ENCODE measurements around the gene JMJD6. TPM values are rescaled to one million over a fixed set of nuclear protein-coding genes. Genes with fewer than 3 reads are reported as not detected.
"Not testable (repeated sequence)": the region's sequence is repeated elsewhere in the genome, so short reads cannot be mapped to it uniquely, and the experiment has no call there.

Gene JMJD6
- total RNA-seq, 1 donor from 2014 or later = 32.7 TPM

GRCh38 chr17:76715496-76715830 is 10.9 kb downstream of the JMJD6 start:
- Mint-ChIP-seq H3K9me3 (no peaks in the 10 kb centered on the region), H3K36me3 (ENCODE audit: low read depth) (peaks cover 68% of the 10 kb centered on the region), H3K4me1 (peaks cover 27% of the 10 kb centered on the region), H3K27me3 (no peaks in the 10 kb centered on the region), H3K27ac (peak overlapping the region; percentile 78), H3K4me3 (peak overlapping the region; percentile 39)
- no peak for ATAC-seq (ENCODE audit: low read depth)
- ChIA-PET POLR2A (interaction anchor here (6.8 kb wide), 1 partner anchor 12 kb away, joined by 33 read pairs; the partner anchor contains the start of genes JMJD6 and METTL23), CTCF (interaction anchor here (1.0 to 1.4 kb wide), 3 partner anchors 10 to 158 kb away, joined by 3 to 4 read pairs (median 3); no protein-coding TSS in a partner anchor)
- intact Hi-C loops (cut with micrococcal nuclease) = loop anchor here (1.0 to 2.0 kb wide), 3 partner anchors 45 to 192 kb away; no protein-coding TSS in a partner anchor
- TF ChIP-seq CTCF (IDR thresholded peaks at IDR 0.05) = no peak
- DNase-seq = no peak

GRCh38 chr17:76714822-76715495 is 11.4 kb downstream of the JMJD6 start:
- peaks cover 63% of the 10 kb centered on the region for H3K36me3 Mint-ChIP-seq (ENCODE audit: low read depth)
- peak; percentile 76 for TF ChIP-seq CTCF (IDR thresholded peaks at IDR 0.05)
- peaks cover 27% of the 10 kb centered on the region for H3K4me1 Mint-ChIP-seq
- DNase-seq (peak; percentile 56), ATAC-seq (ENCODE audit: low read depth) (peak; percentile 29)
- peak overlapping the region; percentile 78 for H3K27ac Mint-ChIP-seq
- peak overlapping the region; percentile 39 for H3K4me3 Mint-ChIP-seq
- ChIA-PET POLR2A (interaction anchor here (6.8 kb wide), 1 partner anchor 12 kb away, joined by 33 read pairs; the partner anchor contains the start of genes JMJD6 and METTL23), CTCF (interaction anchor here (0.7 to 2.0 kb wide), 5 partner anchors 10 to 211 kb away, joined by 3 to 7 read pairs (median 4); no protein-coding TSS in a partner anchor)
- no peaks in the 10 kb centered on the region for H3K27me3 Mint-ChIP-seq
- H3K9me3 Mint-ChIP-seq = no peaks in the 10 kb centered on the region
- intact Hi-C loops (cut with micrococcal nuclease) = loop anchor here (1.0 to 2.0 kb wide), 3 partner anchors 44 to 192 kb away; no protein-coding TSS in a partner anchor

GRCh38 chr17:76714336-76714735 is 12.1 kb downstream of the JMJD6 start:
- no peak for TF ChIP-seq CTCF (IDR thresholded peaks at IDR 0.05)
- no peak for DNase-seq
- Mint-ChIP-seq H3K9me3 (no peaks in the 10 kb centered on the region), H3K27ac (no peak overlapping the region), H3K36me3 (ENCODE audit: low read depth) (peaks cover 57% of the 10 kb centered on the region), H3K4me1 (peaks cover 27% of the 10 kb centered on the region), H3K4me3 (no peak overlapping the region), H3K27me3 (no peaks in the 10 kb centered on the region)
- ChIA-PET POLR2A (interaction anchor here (0.5 to 6.8 kb wide), 2 partner anchors 13 to 128 kb away, joined by 10 to 33 read pairs; partner anchors contain the start of genes JMJD6, METTL23 and ST6GALNAC2), CTCF (interaction anchor here (0.6 to 2.0 kb wide), 7 partner anchors 11 to 210 kb away, joined by 3 to 7 read pairs (median 4); no protein-coding TSS in a partner anchor)
- intact Hi-C loops (cut with micrococcal nuclease) = loop anchor here (2.0 kb wide), 1 partner anchor 44 kb away; no protein-coding TSS in a partner anchor
- ATAC-seq (ENCODE audit: low read depth) = no peak

- Mint-ChIP-seq H3K36me3 (ENCODE audit: low read depth) (peaks cover 51% of the 10 kb centered on the region), H3K9me3 (no peaks in the 10 kb centered on the region), H3K4me1 (peaks cover 28% of the 10 kb centered on the region), H3K27me3 (no peaks in the 10 kb centered on the region), H3K27ac (no peak overlapping the region), H3K4me3 (no peak overlapping the region)
- ChIA-PET POLR2A (interaction anchor here (0.5 to 6.8 kb wide), 4 partner anchors 13 to 248 kb away, joined by 3 to 33 read pairs (median 6); partner anchors contain the start of genes JMJD6, METTL23 and ST6GALNAC2), CTCF (interaction anchor here (0.6 to 2.0 kb wide), 5 partner anchors 17 to 190 kb away, joined by 3 to 7 read pairs (median 6); no protein-coding TSS in a partner anchor)
- DNase-seq (no peak), ATAC-seq (ENCODE audit: low read depth) (no peak)
- intact Hi-C loops (cut with micrococcal nuclease) = loop anchor here (2.0 kb wide), 1 partner anchor 43 kb away; no protein-coding TSS in a partner anchor
- no peak for TF ChIP-seq CTCF (IDR thresholded peaks at IDR 0.05)
Observed at GRCh38 chr17:76713765-76714164, 12.6 kb downstream of the JMJD6 start.

- ChIA-PET CTCF (interaction anchor here (1.3 kb wide), 1 partner anchor 30 kb away, joined by 5 read pairs; no protein-coding TSS in a partner anchor), POLR2A (interaction anchor here (0.6 to 1.4 kb wide), 3 partner anchors 15 to 1207 kb away, joined by 3 to 9 read pairs (median 4); no protein-coding TSS in a partner anchor)
- intact Hi-C loops (cut with micrococcal nuclease); H3K9me3 Mint-ChIP-seq; H3K4me3 Mint-ChIP-seq; H3K27ac Mint-ChIP-seq; DNase-seq; H3K27me3 Mint-ChIP-seq; ATAC-seq (ENCODE audit: low read depth): not testable (repeated sequence)
- Mint-ChIP-seq H3K4me1 (peaks cover 27% of the 10 kb centered on the region), H3K36me3 (ENCODE audit: low read depth) (peaks cover 38% of the 10 kb centered on the region)
Observed at GRCh38 chr17:76712321-76712720, 14.1 kb downstream of the JMJD6 start.
